Measurements from ENCODE around the gene CCDC18.
"Not testable (repeated sequence)": the region's sequence is repeated elsewhere in the genome, so short reads cannot be mapped to it uniquely, and the experiment has no call there.

Gene CCDC18

GRCh38 chr1:93155335-93155734 lies 25.2 kb upstream of the CCDC18 start:
- H3K4me3 ChIP-seq (ENCODE audit: low read depth, low read length), result no peak overlapping the region
- DNase-seq (ENCODE audit: low read depth), result no peak
- TF ChIP-seq CTCF (IDR thresholded peaks at IDR 0.05; ENCODE audit: insufficient read depth, low read depth, low read length, missing control alignments), result no peak

DNA sequence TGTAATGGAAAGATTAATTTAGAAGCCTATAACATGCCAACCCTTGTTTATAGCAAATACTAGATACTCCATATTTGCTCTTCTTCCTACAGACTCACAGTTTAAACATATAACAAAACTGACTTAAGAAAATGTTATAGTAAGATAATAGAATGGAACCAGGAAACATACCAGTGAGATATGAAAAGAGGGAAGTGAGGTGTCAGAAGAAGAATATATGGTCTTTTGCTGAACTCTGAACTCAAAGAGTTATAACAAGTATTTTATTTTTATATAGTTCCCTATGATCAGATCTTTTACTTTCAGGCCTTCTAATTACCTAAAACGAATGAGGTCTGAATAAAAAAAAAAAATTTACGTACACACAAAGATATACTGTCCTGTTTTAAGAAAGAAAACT lies 21.2 kb upstream of the CCDC18 start:
- no peak overlapping the region for H3K4me3 ChIP-seq (ENCODE audit: low read depth, low read length)
- TF ChIP-seq CTCF (IDR thresholded peaks at IDR 0.05; ENCODE audit: insufficient read depth, low read depth, low read length, missing control alignments), result no peak
- DNase-seq (ENCODE audit: low read depth), result no peak

- not testable (repeated sequence) for DNase-seq (ENCODE audit: low read depth); H3K4me3 ChIP-seq (ENCODE audit: low read depth, low read length)
Measured at GRCh38 chr1:93163314-93163713, 17.2 kb upstream of the CCDC18 start.

DNA sequence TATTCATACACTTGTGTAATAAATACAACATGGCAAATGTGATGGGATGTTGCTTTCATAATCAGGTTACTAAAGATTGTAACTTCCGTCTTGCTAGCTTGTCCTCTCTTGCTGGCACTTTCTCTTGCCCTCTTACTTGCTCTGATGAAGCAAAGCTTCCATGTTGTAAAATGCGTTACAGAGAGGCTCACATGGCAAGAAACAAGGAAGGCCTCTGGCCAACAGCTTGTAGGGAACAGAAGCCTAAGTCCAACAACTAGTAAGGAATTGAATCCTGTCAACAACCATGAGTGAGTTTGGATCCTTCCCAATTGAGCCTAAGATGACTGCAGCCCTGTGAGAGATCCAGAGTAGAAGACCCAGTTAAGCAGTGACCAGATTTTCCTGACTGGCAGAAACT lies 15.7 kb upstream of the CCDC18 start:
- no peak for TF ChIP-seq CTCF (IDR thresholded peaks at IDR 0.05; ENCODE audit: insufficient read depth, low read depth, low read length, missing control alignments)
- DNase-seq (ENCODE audit: low read depth), result no peak
- H3K4me3 ChIP-seq (ENCODE audit: low read depth, low read length), result no peak overlapping the region

DNA sequence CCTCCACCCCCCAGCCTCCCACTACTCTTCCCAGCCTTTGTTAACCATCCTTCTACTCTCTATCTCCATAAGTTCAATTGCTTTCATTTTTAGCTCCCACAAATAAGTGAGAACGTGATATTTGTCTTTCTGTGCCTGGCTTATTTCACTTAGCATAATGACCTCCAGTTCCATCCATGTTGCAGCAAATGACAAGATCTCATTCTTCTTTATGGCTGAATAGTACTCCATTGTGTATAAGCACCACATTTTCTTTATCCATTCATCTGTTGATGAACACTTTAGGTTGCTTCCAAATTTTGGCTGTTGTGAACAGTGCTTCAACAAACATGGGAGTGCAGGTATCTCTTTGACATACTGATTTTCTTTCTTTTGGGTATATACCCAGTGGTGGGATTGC lies 14.6 kb upstream of the CCDC18 start:
- not testable (repeated sequence) for DNase-seq (ENCODE audit: low read depth)

GRCh38 chr1:93167006-93167405 lies 13.5 kb upstream of the CCDC18 start:
- no peak for DNase-seq (ENCODE audit: low read depth)
- TF ChIP-seq CTCF (IDR thresholded peaks at IDR 0.05; ENCODE audit: insufficient read depth, low read depth, low read length, missing control alignments), result no peak

More for the DNA sequence above, 14.6 kb upstream of the CCDC18 start:
- H3K4me3 ChIP-seq (ENCODE audit: low read depth, low read length), result not testable (repeated sequence)

GRCh38 chr1:93170141-93170678 lies 10.3 kb upstream of the CCDC18 start:
- not testable (repeated sequence) for DNase-seq (ENCODE audit: low read depth); H3K4me3 ChIP-seq (ENCODE audit: low read depth, low read length)

More at GRCh38 chr1:93167006-93167405, 13.5 kb upstream of the CCDC18 start:
- no peak overlapping the region for H3K4me3 ChIP-seq (ENCODE audit: low read depth, low read length)

GRCh38 chr1:93171549-93172034 lies 8.9 kb upstream of the CCDC18 start:
- TF ChIP-seq CTCF (IDR thresholded peaks at IDR 0.05; ENCODE audit: insufficient read depth, low read depth, low read length, missing control alignments), result no peak
- DNase-seq (ENCODE audit: low read depth), result no peak
- H3K4me3 ChIP-seq (ENCODE audit: low read depth, low read length), result no peak overlapping the region

GRCh38 chr1:93172778-93173177 lies 7.7 kb upstream of the CCDC18 start:
- DNase-seq (ENCODE audit: low read depth), result no peak
- no peak overlapping the region for H3K4me3 ChIP-seq (ENCODE audit: low read depth, low read length)
- TF ChIP-seq CTCF (IDR thresholded peaks at IDR 0.05; ENCODE audit: insufficient read depth, low read depth, low read length, missing control alignments), result no peak

GRCh38 chr1:93174638-93175037 lies 5.9 kb upstream of the CCDC18 start:
- DNase-seq (ENCODE audit: low read depth); H3K4me3 ChIP-seq (ENCODE audit: low read depth, low read length): not testable (repeated sequence)

All from GM12865 (cell line).